Keratinocyte (primary cell): ENCODE results near the gene ELOB.

ENCODE experiments used
- CTCF ChIP-seq, 3 experiments: IDR thresholded peaks in 1 of 3; conservative IDR thresholded peaks in 1 of 3; optimal IDR thresholded peaks in 1 of 3; 2 replicates in 2 of 3; 3 replicates in 1 of 3; pipeline versions ENCODE3 to v1.5.1; 2011; ENCODE audit warnings: low read length in 3 of 3, mild to moderate bottlenecking in 3 of 3, moderate library complexity in 2 of 3, control low read depth in 1 of 3, inconsistent platforms in 1 of 3; ENCODE audit not compliant: insufficient read depth in 2 of 3; ENCODE audit errors: extremely low read depth in 1 of 3
- EZH2 ChIP-seq: IDR thresholded peaks from one replicate; pipeline ENCODE4 v1.6.1; 2012; ENCODE audit warnings: inconsistent platforms, mild to moderate bottlenecking, low read length, moderate library complexity

GRCh38 chr16:2752850-2753732, 24.0 kb downstream of the ELOB start:
- TF ChIP-seq CTCF (optimal IDR thresholded peaks at IDR 0.05 in 1 of 3, IDR thresholded peaks at IDR 0.05 in 1 of 3, conservative IDR thresholded peaks at IDR 0.05 in 1 of 3; ENCODE audit: extremely low read depth in 1 of 3, insufficient read depth in 2 of 3, low read length in 3 of 3) (no peak), EZH2 (no peak)
